GM23338 (cell line): ENCODE results near the gene SLC16A7. TPM values are rescaled to one million over a fixed set of nuclear protein-coding genes. Genes with fewer than 3 reads are reported as not detected.

Experiments
- ATAC-seq: fragments of 200-7000 bp; cut with Tn5 transposase; 3 replicates; pipeline ENCODE4 v1.9.1; 2020
- DNase-seq: peaks from one replicate; pipeline ENCODE4 v3.0.0-alpha.2; 2015; ENCODE audit warnings: low spot score
- H2AFZ ChIP-seq: fragments of 200-600 bp; sonication (generic); 2 replicates; pipeline ENCODE4 v1.8.0; 2016; ENCODE audit warnings: antibody characterized with exemption, mild to moderate bottlenecking, moderate library complexity
- H3F3A ChIP-seq: fragments of 200-600 bp; sonication (generic); replicated peaks from 2 replicates; pipeline ENCODE4 v1.8.0; 2017; ENCODE audit warnings: antibody characterized with exemption, mixed run types, low read depth
- H3K27ac ChIP-seq: fragments of 200-600 bp; sonication (generic); 2 replicates; pipeline ENCODE4 v1.6.1; 2016; ENCODE audit warnings: low read depth
- H3K27me3 ChIP-seq: fragments of 200-600 bp; sonication (generic); 2 replicates; pipeline ENCODE4 v1.8.0; 2016; ENCODE audit warnings: mild to moderate bottlenecking, mixed run types, moderate library complexity; ENCODE audit not compliant: insufficient read depth
- H3K36me3 ChIP-seq: fragments of 200-600 bp; sonication (generic); 2 replicates; pipeline ENCODE4 v1.8.0; 2016; ENCODE audit warnings: mild to moderate bottlenecking; ENCODE audit not compliant: insufficient read depth
- H3K4me1 ChIP-seq: fragments of 200-600 bp; sonication (generic); 2 replicates; pipeline ENCODE4 v1.8.0; 2016; ENCODE audit warnings: mild to moderate bottlenecking, moderate library complexity; ENCODE audit not compliant: insufficient read depth
- H3K4me2 ChIP-seq: fragments of 200-600 bp; sonication (generic); 2 replicates; pipeline ENCODE4 v1.7.1; 2017; ENCODE audit warnings: mixed run types
- H3K4me3 ChIP-seq: fragments of 200-600 bp; sonication (generic); 2 replicates; pipeline ENCODE4 v1.6.1; 2016; ENCODE audit warnings: mixed run types
- H3K79me2 ChIP-seq: fragments of 200-600 bp; sonication (generic); replicated peaks from 2 replicates; pipeline ENCODE4 v1.8.0; 2017; ENCODE audit warnings: mild to moderate bottlenecking; ENCODE audit not compliant: insufficient read depth
- H3K9me2 ChIP-seq: fragments of 200-600 bp; sonication (generic); 2 replicates; pipeline ENCODE4 v1.8.0; 2017; ENCODE audit not compliant: insufficient read depth
- H4K20me1 ChIP-seq: fragments of 200-600 bp; sonication (generic); replicated peaks from 2 replicates; pipeline ENCODE4 v1.8.0; 2017; ENCODE audit warnings: mild to moderate bottlenecking; ENCODE audit not compliant: insufficient read depth
- H3K27ac Mint-ChIP-seq: 2 replicates; pipeline ENCODE4 v1.8.0; 2020; ENCODE audit warnings: inconsistent platforms, mild to moderate bottlenecking, moderate library complexity, mixed read lengths
- H3K27me3 Mint-ChIP-seq: 3 replicates; pipeline ENCODE4 v1.8.0; 2022; ENCODE audit warnings: low read depth, mild to moderate bottlenecking, moderate library complexity, mixed read lengths, inconsistent platforms; ENCODE audit not compliant: insufficient read depth, poor library complexity
- H3K36me3 Mint-ChIP-seq: 3 replicates; pipeline ENCODE4 v1.8.0; 2021; ENCODE audit warnings: low read depth, mild to moderate bottlenecking, inconsistent platforms, moderate library complexity, mixed read lengths
- H3K4me1 Mint-ChIP-seq: 3 replicates; pipeline ENCODE4 v1.8.0; 2020; ENCODE audit warnings: mild to moderate bottlenecking, inconsistent platforms, mixed read lengths
- H3K4me3 Mint-ChIP-seq: 3 replicates; pipeline ENCODE4 v1.8.0; 2021; ENCODE audit warnings: moderate library complexity, mild to moderate bottlenecking, inconsistent platforms, mixed read lengths
- H3K9me3 Mint-ChIP-seq: 3 replicates; pipeline ENCODE4 v1.8.0; 2020; ENCODE audit warnings: moderate library complexity, mild to moderate bottlenecking, inconsistent platforms, mixed read lengths
- CREB1 ChIP-seq: fragments of 250-450 bp; sonication (Bioruptor Pico); IDR thresholded peaks from 2 replicates; pipeline ENCODE4 v1.5.0; 2020; ENCODE audit warnings: low read depth, mild to moderate bottlenecking, moderate library complexity
- EZH2 ChIP-seq: fragments of 200-600 bp; sonication (generic); IDR thresholded peaks from one replicate; pipeline ENCODE4 v1.8.0; 2017; ENCODE audit warnings: antibody characterized with exemption, mild to moderate bottlenecking, low read depth; ENCODE audit not compliant: unreplicated experiment
- EZH2phosphoT487 ChIP-seq: fragments of 200-600 bp; sonication (generic); IDR thresholded peaks from one replicate; pipeline ENCODE4 v1.8.1; 2018; ENCODE audit warnings: antibody characterized with exemption; ENCODE audit not compliant: unreplicated experiment
- JUNB ChIP-seq: IDR thresholded peaks from one replicate; pipeline ENCODE4 v1.6.1; 2016; ENCODE audit warnings: antibody characterized with exemption; ENCODE audit not compliant: unreplicated experiment
- POLR2AphosphoS5 ChIP-seq: IDR thresholded peaks from 2 replicates; pipeline ENCODE4 v1.6.1; 2016; ENCODE audit warnings: antibody characterized with exemption, low read depth
- STAT1 ChIP-seq: IDR thresholded peaks from one replicate; pipeline ENCODE4 v1.6.1; 2016; ENCODE audit warnings: antibody characterized with exemption; ENCODE audit not compliant: unreplicated experiment
- ZNF114 ChIP-seq: fragments of 250-450 bp; sonication (Bioruptor Pico); IDR thresholded peaks from 2 replicates; pipeline ENCODE4 v1.5.0; 2020; ENCODE audit warnings: mild to moderate bottlenecking, moderate library complexity
- ZNF331 ChIP-seq: fragments of 250-450 bp; sonication (Bioruptor Pico); IDR thresholded peaks from 2 replicates; pipeline ENCODE4 v1.5.0; 2020; ENCODE audit warnings: low read depth, mild to moderate bottlenecking, moderate library complexity
- polyA plus RNA-seq: library from polyadenylated mRNA; unstranded; fragments of >200 nt; fragmentation: Nextera tagmentation; extraction: Ambion mirVana; gene quantifications from 2 replicates; pipeline ENCODE4 v1.2.1, GENCODE V29; 2016
- total RNA-seq: library from RNA; depleted of rRNA; stranded (reverse); fragments of >200 nt; shearing (Covaris generic); gene quantifications from 2 replicates; pipeline ENCODE4 v1.2.3, GENCODE V29; 2014
- TF ChIP-seq, protein P1 (sequence below), 2 experiments: fragments of 200-600 bp in 1 of 2; sonication (generic) in 1 of 2; conservative IDR thresholded peaks; 2 replicates each; pipeline versions ENCODE4 v1.5.1 to v1.6.1; 2016 to 2017; ENCODE audit warnings: antibody characterized with exemption in 2 of 2, low read depth in 2 of 2, mild to moderate bottlenecking in 2 of 2, moderate library complexity in 1 of 2
- TF ChIP-seq, protein P2 (sequence below): fragments of 250-450 bp; sonication (Bioruptor Pico); IDR thresholded peaks from 2 replicates; pipeline ENCODE4 v1.5.0; 2020; ENCODE audit warnings: mild to moderate bottlenecking, moderate library complexity
- TF ChIP-seq, protein P3 (sequence below): IDR thresholded peaks from 2 replicates; pipeline ENCODE4 v1.6.1; 2016; ENCODE audit warnings: antibody characterized with exemption

SLC16A7 gene
- total and polyA plus RNA-seq, 2 experiments from 2014 or later: 2.8 to 4.3 TPM

- H3K4me3 ChIP-seq: no peak overlapping the region
- H3K79me2 ChIP-seq: no peaks in the 10 kb centered on the region
- DNase-seq: peak; percentile 14
- H3K27me3 ChIP-seq: no peaks in the 10 kb centered on the region
- H3K9me2 ChIP-seq: no peaks in the 10 kb centered on the region; the same call in 1 of the 2 replicates
- Mint-ChIP-seq H3K27ac (no peak overlapping the region), H3K9me3 (peaks cover 2% of the 10 kb centered on the region; the same call in 1 of the 3 replicates), H3K36me3 (peaks cover 1% of the 10 kb centered on the region; the same call in 1 of the 3 replicates), H3K4me1 (no peaks in the 10 kb centered on the region), H3K27me3 (no peaks in the 10 kb centered on the region), H3K4me3 (no peak overlapping the region)
- no peak overlapping the region for H2AFZ ChIP-seq
- peak; percentile 26; the same call in 1 of the 3 replicates for ATAC-seq
- TF ChIP-seq STAT1: no peak
- TF ChIP-seq ZNF114 (CRISPR knock-in tag): no peak
- TF ChIP-seq, protein P1, sequence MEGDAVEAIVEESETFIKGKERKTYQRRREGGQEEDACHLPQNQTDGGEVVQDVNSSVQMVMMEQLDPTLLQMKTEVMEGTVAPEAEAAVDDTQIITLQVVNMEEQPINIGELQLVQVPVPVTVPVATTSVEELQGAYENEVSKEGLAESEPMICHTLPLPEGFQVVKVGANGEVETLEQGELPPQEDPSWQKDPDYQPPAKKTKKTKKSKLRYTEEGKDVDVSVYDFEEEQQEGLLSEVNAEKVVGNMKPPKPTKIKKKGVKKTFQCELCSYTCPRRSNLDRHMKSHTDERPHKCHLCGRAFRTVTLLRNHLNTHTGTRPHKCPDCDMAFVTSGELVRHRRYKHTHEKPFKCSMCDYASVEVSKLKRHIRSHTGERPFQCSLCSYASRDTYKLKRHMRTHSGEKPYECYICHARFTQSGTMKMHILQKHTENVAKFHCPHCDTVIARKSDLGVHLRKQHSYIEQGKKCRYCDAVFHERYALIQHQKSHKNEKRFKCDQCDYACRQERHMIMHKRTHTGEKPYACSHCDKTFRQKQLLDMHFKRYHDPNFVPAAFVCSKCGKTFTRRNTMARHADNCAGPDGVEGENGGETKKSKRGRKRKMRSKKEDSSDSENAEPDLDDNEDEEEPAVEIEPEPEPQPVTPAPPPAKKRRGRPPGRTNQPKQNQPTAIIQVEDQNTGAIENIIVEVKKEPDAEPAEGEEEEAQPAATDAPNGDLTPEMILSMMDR (conservative IDR thresholded peaks at IDR 0.05; ENCODE audit: low read depth in 2 of 2): peak in 1 of 2 experiments; percentile 28; a peak in 1 of 4 replicates
- no peak for TF ChIP-seq ZNF331 (CRISPR knock-in tag)
- H4K20me1 ChIP-seq: no peaks in the 10 kb centered on the region
- H3F3A ChIP-seq: no peaks in the 10 kb centered on the region
- no peaks in the 10 kb centered on the region for H3K36me3 ChIP-seq
- no peak overlapping the region for H3K4me2 ChIP-seq
- H3K4me1 ChIP-seq: no peaks in the 10 kb centered on the region
- H3K27ac ChIP-seq: no peak overlapping the region
These were observed 54.9 kb downstream of the SLC16A7 start for GRCh38 chr12:59650588-59651228.

GRCh38 chr12:59651229-59651920 is 55.5 kb downstream of the SLC16A7 start:
- Mint-ChIP-seq H3K27me3 (no peaks in the 10 kb centered on the region), H3K9me3 (no peaks in the 10 kb centered on the region; the same call in 2 of the 3 replicates), H3K4me3 (no peak overlapping the region), H3K27ac (no peak overlapping the region), H3K36me3 (no peaks in the 10 kb centered on the region), H3K4me1 (no peaks in the 10 kb centered on the region)
- Histone ChIP-seq H2AFZ (no peak overlapping the region), H3K36me3 (no peaks in the 10 kb centered on the region), H3F3A (no peaks in the 10 kb centered on the region), H3K27me3 (no peaks in the 10 kb centered on the region), H3K4me2 (no peak overlapping the region), H4K20me1 (no peaks in the 10 kb centered on the region), H3K27ac (no peak overlapping the region), H3K9me2 (no peaks in the 10 kb centered on the region), H3K79me2 (no peaks in the 10 kb centered on the region), H3K4me3 (no peak overlapping the region), H3K4me1 (no peaks in the 10 kb centered on the region)
- no peak for ATAC-seq
- DNase-seq: no peak
- TF ChIP-seq JUNB: no peak
- no peak for TF ChIP-seq EZH2phosphoT487
- TF ChIP-seq CREB1 (CRISPR knock-in tag): no peak
- TF ChIP-seq, protein P2, sequence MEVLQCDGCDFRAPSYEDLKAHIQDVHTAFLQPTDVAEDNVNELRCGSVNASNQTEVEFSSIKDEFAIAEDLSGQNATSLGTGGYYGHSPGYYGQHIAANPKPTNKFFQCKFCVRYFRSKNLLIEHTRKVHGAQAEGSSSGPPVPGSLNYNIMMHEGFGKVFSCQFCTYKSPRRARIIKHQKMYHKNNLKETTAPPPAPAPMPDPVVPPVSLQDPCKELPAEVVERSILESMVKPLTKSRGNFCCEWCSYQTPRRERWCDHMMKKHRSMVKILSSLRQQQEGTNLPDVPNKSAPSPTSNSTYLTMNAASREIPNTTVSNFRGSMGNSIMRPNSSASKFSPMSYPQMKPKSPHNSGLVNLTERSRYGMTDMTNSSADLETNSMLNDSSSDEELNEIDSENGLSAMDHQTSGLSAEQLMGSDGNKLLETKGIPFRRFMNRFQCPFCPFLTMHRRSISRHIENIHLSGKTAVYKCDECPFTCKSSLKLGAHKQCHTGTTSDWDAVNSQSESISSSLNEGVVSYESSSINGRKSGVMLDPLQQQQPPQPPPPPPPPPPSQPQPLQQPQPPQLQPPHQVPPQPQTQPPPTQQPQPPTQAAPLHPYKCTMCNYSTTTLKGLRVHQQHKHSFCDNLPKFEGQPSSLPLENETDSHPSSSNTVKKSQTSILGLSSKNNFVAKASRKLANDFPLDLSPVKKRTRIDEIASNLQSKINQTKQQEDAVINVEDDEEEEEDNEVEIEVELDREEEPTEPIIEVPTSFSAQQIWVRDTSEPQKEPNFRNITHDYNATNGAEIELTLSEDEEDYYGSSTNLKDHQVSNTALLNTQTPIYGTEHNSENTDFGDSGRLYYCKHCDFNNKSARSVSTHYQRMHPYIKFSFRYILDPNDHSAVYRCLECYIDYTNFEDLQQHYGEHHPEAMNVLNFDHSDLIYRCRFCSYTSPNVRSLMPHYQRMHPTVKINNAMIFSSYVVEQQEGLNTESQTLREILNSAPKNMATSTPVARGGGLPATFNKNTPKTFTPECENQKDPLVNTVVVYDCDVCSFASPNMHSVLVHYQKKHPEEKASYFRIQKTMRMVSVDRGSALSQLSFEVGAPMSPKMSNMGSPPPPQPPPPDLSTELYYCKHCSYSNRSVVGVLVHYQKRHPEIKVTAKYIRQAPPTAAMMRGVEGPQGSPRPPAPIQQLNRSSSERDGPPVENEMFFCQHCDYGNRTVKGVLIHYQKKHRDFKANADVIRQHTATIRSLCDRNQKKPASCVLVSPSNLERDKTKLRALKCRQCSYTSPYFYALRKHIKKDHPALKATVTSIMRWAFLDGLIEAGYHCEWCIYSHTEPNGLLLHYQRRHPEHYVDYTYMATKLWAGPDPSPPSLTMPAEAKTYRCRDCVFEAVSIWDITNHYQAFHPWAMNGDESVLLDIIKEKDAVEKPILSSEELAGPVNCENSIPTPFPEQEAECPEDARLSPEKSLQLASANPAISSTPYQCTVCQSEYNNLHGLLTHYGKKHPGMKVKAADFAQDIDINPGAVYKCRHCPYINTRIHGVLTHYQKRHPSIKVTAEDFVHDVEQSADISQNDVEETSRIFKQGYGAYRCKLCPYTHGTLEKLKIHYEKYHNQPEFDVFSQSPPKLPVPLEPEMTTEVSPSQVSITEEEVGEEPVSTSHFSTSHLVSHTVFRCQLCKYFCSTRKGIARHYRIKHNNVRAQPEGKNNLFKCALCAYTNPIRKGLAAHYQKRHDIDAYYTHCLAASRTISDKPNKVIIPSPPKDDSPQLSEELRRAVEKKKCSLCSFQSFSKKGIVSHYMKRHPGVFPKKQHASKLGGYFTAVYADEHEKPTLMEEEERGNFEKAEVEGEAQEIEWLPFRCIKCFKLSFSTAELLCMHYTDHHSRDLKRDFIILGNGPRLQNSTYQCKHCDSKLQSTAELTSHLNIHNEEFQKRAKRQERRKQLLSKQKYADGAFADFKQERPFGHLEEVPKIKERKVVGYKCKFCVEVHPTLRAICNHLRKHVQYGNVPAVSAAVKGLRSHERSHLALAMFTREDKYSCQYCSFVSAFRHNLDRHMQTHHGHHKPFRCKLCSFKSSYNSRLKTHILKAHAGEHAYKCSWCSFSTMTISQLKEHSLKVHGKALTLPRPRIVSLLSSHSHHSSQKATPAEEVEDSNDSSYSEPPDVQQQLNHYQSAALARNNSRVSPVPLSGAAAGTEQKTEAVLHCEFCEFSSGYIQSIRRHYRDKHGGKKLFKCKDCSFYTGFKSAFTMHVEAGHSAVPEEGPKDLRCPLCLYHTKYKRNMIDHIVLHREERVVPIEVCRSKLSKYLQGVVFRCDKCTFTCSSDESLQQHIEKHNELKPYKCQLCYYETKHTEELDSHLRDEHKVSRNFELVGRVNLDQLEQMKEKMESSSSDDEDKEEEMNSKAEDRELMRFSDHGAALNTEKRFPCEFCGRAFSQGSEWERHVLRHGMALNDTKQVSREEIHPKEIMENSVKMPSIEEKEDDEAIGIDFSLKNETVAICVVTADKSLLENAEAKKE: no peak
- no peak for TF ChIP-seq EZH2
- TF ChIP-seq, protein P3, sequence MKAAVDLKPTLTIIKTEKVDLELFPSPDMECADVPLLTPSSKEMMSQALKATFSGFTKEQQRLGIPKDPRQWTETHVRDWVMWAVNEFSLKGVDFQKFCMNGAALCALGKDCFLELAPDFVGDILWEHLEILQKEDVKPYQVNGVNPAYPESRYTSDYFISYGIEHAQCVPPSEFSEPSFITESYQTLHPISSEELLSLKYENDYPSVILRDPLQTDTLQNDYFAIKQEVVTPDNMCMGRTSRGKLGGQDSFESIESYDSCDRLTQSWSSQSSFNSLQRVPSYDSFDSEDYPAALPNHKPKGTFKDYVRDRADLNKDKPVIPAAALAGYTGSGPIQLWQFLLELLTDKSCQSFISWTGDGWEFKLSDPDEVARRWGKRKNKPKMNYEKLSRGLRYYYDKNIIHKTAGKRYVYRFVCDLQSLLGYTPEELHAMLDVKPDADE: no peak
- no peak for TF ChIP-seq STAT1
- TF ChIP-seq POLR2AphosphoS5: no peak
